Left renal pelvis (tissue), 4 donors: Measurements from ENCODE around the gene BLM. TPM values are rescaled to one million over a fixed set of nuclear protein-coding genes. Genes with fewer than 3 reads are reported as not detected.
"Not testable (repeated sequence)": the region's sequence is repeated elsewhere in the genome, so short reads cannot be mapped to it uniquely, and the experiment has no call there.

Source experiments
- DNase-seq, 4 donors: peaks; one replicate each; pipeline ENCODE4 v3.0.0-alpha.2; 2013; ENCODE audit warnings: low read depth in 4 of 4, low spot score in 3 of 4
- polyA plus RNA-seq, 4 donors: library from polyadenylated mRNA; unstranded; fragments of 120-200 nt; gene quantifications; one replicate each; pipeline ENCODE4 v1.2.1, GENCODE V29; 2013; ENCODE audit not compliant: insufficient read length in 4 of 4

Gene BLM
- polyA plus RNA-seq, 4 donors: 7.2 to 14.8 (median 11.7) TPM

- DNase-seq: no peak
Measured at GRCh38 chr15:90839187-90840071, 122.3 kb downstream of the BLM start.

GRCh38 chr15:90840157-90840855, 123.2 kb downstream of the BLM start:
- no peak for DNase-seq

GRCh38 chr15:90840954-90841353, 123.8 kb downstream of the BLM start:
- DNase-seq: no peak

- DNase-seq: no peak
Measured at GRCh38 chr15:90844696-90845095, 127.5 kb downstream of the BLM start.

GRCh38 chr15:90845201-90845949, 128.2 kb downstream of the BLM start:
- no peak for DNase-seq

- DNase-seq: not testable (repeated sequence)
Measured at GRCh38 chr15:90849424-90849823, 132.3 kb downstream of the BLM start.

- DNase-seq: no peak
Measured at GRCh38 chr15:90851114-90851513, 134.0 kb downstream of the BLM start.

GRCh38 chr15:90851940-90852339, 134.8 kb downstream of the BLM start:
- DNase-seq: no peak

GRCh38 chr15:90855139-90855538, 138.0 kb downstream of the BLM start:
- no peak for DNase-seq

- DNase-seq: no peak
Measured at GRCh38 chr15:90857337-90857736, 140.2 kb downstream of the BLM start.

GRCh38 chr15:90857883-90858443, 140.8 kb downstream of the BLM start:
- DNase-seq: no peak

GRCh38 chr15:90859234-90860131, 142.3 kb downstream of the BLM start:
- no peak for DNase-seq

GRCh38 chr15:90860450-90860849, 143.3 kb downstream of the BLM start:
- DNase-seq: no peak

GRCh38 chr15:90860942-90861675, 144.0 kb downstream of the BLM start:
- no peak for DNase-seq

- DNase-seq: no peak
Measured at GRCh38 chr15:90862487-90862886, 145.3 kb downstream of the BLM start.

GRCh38 chr15:90862964-90863778, 146.0 kb downstream of the BLM start:
- DNase-seq: no peak

- no peak for DNase-seq
Measured at GRCh38 chr15:90863987-90864386, 146.8 kb downstream of the BLM start.

- DNase-seq: no peak
Measured at GRCh38 chr15:90864507-90864906, 147.4 kb downstream of the BLM start.
